Measurements from ENCODE around the gene NKD1. TPM values are rescaled to one million over a fixed set of nuclear protein-coding genes. Genes with fewer than 3 reads are reported as not detected.

Gene NKD1
- total and polyA plus RNA-seq, 2 of the 8 experiments (the other 6 are each of a cell fraction or from before 2014, with no cell fraction given), result 0.70 to 4.5 TPM

DNA sequence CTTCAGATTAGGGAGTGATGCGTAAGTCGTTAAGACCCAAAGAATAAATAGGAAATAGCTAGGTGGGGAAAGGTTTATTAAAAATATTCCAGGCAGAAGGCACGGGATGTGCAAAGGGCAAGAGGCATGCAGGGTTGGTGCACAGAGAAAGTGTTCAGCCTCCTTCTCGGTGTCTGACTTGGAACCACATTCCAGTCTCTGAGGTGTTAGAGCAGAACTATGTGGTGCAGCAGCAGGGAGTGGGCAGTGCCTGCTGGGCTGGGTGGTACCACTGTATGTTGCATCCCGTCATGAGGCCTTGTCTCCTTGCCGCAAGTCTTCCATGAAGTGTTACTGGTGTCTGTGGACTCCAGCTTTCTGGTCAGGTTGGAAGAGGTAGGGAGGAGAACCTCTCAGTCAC lies 11.1 kb downstream of the NKD1 start:
- Histone ChIP-seq H4K5ac (ENCODE audit: insufficient read length, low read depth, low read length) (no peak overlapping the region), H3K9ac (replicated peaks in 1 of 4; ENCODE audit: extremely low read depth in 1 of 4, low read depth in 3 of 4, low read length in 3 of 4) (no peak overlapping the region), H2BK5ac (ENCODE audit: low read depth, low read length) (no peak overlapping the region), H3K36me3 (ENCODE audit: control insufficient read depth in 2 of 4, insufficient read depth in 4 of 4, low read length in 3 of 4) (no peaks in the 10 kb centered on the region), H2BK12ac (ENCODE audit: low read depth, low read length) (no peak overlapping the region), H2AFZ (ENCODE audit: low read length) (no peak overlapping the region), H4K8ac (ENCODE audit: extremely low read depth, insufficient read depth, low read length) (no peak overlapping the region), H3K18ac (ENCODE audit: extremely low read depth, low read length) (no peak overlapping the region), H3K27me3 (replicated peaks in 1 of 4; ENCODE audit: control insufficient read depth in 3 of 4, extremely low read depth in 1 of 4, insufficient read depth in 3 of 4, low read length in 3 of 4) (no peaks in the 10 kb centered on the region), H4K91ac (replicated peaks; ENCODE audit: insufficient read length, low read length) (no peak overlapping the region), H3K4me3 (ENCODE audit: extremely low read depth in 1 of 4, insufficient read depth in 2 of 4, low read depth in 3 of 4, low read length in 4 of 4) (no peak overlapping the region), H3K4me1 (replicated peaks in 1 of 4; ENCODE audit: control insufficient read depth in 3 of 4, insufficient read depth in 4 of 4, low read length in 3 of 4) (no peaks in the 10 kb centered on the region), H3K14ac (ENCODE audit: insufficient read length) (no peak overlapping the region), H4K20me1 (replicated peaks in 1 of 2; ENCODE audit: control insufficient read depth in 1 of 2, insufficient read depth in 2 of 2, low read length in 2 of 2) (no peaks in the 10 kb centered on the region), H3K23ac (ENCODE audit: insufficient read length) (no peak overlapping the region), H2BK120ac (replicated peaks; ENCODE audit: low read depth, low read length) (no peak overlapping the region), H2BK15ac (ENCODE audit: low read length) (no peak overlapping the region), H3K9me3 (ENCODE audit: insufficient read depth in 2 of 2, low read depth in 1 of 2, low read length in 1 of 2) (no peaks in the 10 kb centered on the region), H3K79me1 (ENCODE audit: low read depth, low read length) (no peaks in the 10 kb centered on the region), H3K4ac (replicated peaks; ENCODE audit: insufficient read length, low read depth, low read length) (no peak overlapping the region), H3K56ac (replicated peaks; ENCODE audit: insufficient read length, low read depth, low read length) (no peak overlapping the region), H2AK5ac (ENCODE audit: low read depth, low read length) (no peak overlapping the region), H3K4me2 (ENCODE audit: insufficient read depth in 1 of 2, low read depth in 2 of 2, low read length in 2 of 2) (no peak overlapping the region), H3K79me2 (ENCODE audit: control insufficient read depth in 1 of 2, insufficient read depth in 2 of 2, low read length in 2 of 2) (no peaks in the 10 kb centered on the region), H2BK20ac (ENCODE audit: low read length) (no peak overlapping the region), H3K23me2 (ENCODE audit: low read depth, low read length) (no peaks in the 10 kb centered on the region), H3K27ac (ENCODE audit: low read depth, low read length) (no peak overlapping the region)
- DNase-seq (ENCODE audit: low read depth in 1 of 2, low spot score in 2 of 2) (no peak), FAIRE-seq (no peak)
- ChIA-PET CTCF (ENCODE audit: partially characterized antibody) (interaction anchor here (1.7 to 2.0 kb wide), 3 partner anchors 15 to 176 kb away, joined by 4 to 5 read pairs (median 5); no protein-coding TSS in a partner anchor), POLR2A (ENCODE audit: partially characterized antibody) (no interaction called here)
- 93% methylated on average over 6 of the region's 6 CpGs; no CpG with 5 or more reads in 1 of the 2 experiments for WGBS, 2 experiments (ENCODE audit: extremely low coverage in 1 of 2, insufficient coverage in 1 of 2, insufficient read length in 1 of 2, insufficient replicate concordance in 2 of 2, low coverage in 1 of 2, low lambda C conversion rate in 2 of 2, missing lambda C conversion rate in 1 of 2)
- no peak for TF ChIP-seq CBX8 (IDR thresholded peaks at IDR 0.05; ENCODE audit: borderline replicate concordance, low read depth, low read length)
- TF ChIP-seq YY1 (IDR thresholded peaks at IDR 0.05; ENCODE audit: low read depth, low read length), result no peak
- no peak for TF ChIP-seq GABPA (IDR thresholded peaks at IDR 0.05; ENCODE audit: borderline replicate concordance, insufficient read depth, low read length)
- TF ChIP-seq TBP (IDR thresholded peaks at IDR 0.05; ENCODE audit: low read depth, low read length), result no peak
- no peak for TF ChIP-seq POU5F1 (IDR thresholded peaks at IDR 0.05; ENCODE audit: low read depth, low read length)

Measured in H1 (cell line).